SU-DHL-6 (cell line): Measurements from ENCODE around the gene AGR2.

Experiments
- H2AFZ ChIP-seq: fragments of 200-600 bp; sonication (generic); 2 replicates; pipeline ENCODE4 v1.6.1; 2014; ENCODE audit warnings: low read depth, mild to moderate bottlenecking, moderate library complexity, mixed read lengths, antibody characterized with exemption, low read length; ENCODE audit not compliant: severe bottlenecking
- H3F3A ChIP-seq: fragments of 200-600 bp; shearing (Covaris generic); 2 replicates; pipeline ENCODE4 v1.6.0; 2016; ENCODE audit warnings: antibody characterized with exemption, mild to moderate bottlenecking; ENCODE audit not compliant: insufficient read depth
- H3K27ac ChIP-seq: fragments of 200-600 bp; sonication (generic); 2 replicates; pipeline ENCODE4 v1.5.1; 2016; ENCODE audit warnings: low read depth, mild to moderate bottlenecking, low read length, moderate library complexity, mixed read lengths
- H3K27me3 ChIP-seq: fragments of 200-600 bp; sonication (generic), shearing (Covaris generic); 2 replicates; pipeline ENCODE4 v1.6.0; 2014; ENCODE audit warnings: mild to moderate bottlenecking, low read length
- H3K36me3 ChIP-seq: fragments of 200-600 bp; sonication (generic); 2 replicates; pipeline ENCODE4 v1.6.1; 2014; ENCODE audit warnings: mild to moderate bottlenecking, low read length, mixed read lengths
- H3K4me2 ChIP-seq: fragments of 300-600, 200-600 bp; shearing (Covaris generic), sonication (generic); 2 replicates; pipeline ENCODE4 v1.6.0; 2014; ENCODE audit warnings: low read length, low read depth, mild to moderate bottlenecking; ENCODE audit not compliant: poor library complexity, severe bottlenecking
- H3K4me3 ChIP-seq: fragments of 200-600 bp; sonication (generic); 2 replicates; pipeline ENCODE4 v1.5.1; 2014; ENCODE audit warnings: antibody characterized with exemption, low read length, mild to moderate bottlenecking, mixed read lengths; ENCODE audit not compliant: insufficient read depth, poor library complexity, severe bottlenecking
- H3K79me2 ChIP-seq: fragments of 200-600 bp; sonication (generic); 2 replicates; pipeline ENCODE4 v1.6.1; 2014; ENCODE audit warnings: mild to moderate bottlenecking, low read length, moderate library complexity; ENCODE audit not compliant: insufficient read depth
- H3K9ac ChIP-seq: fragments of 200-600 bp; sonication (generic); 2 replicates; pipeline ENCODE4 v1.7.0; 2014; ENCODE audit warnings: mild to moderate bottlenecking, low read length
- H3K9me2 ChIP-seq: fragments of 200-600 bp; sonication (generic); replicated peaks from 2 replicates; pipeline ENCODE4 v1.6.1; 2014; ENCODE audit warnings: low read length; ENCODE audit not compliant: insufficient read depth
- H3K9me3 ChIP-seq: fragments of 200-600 bp; sonication (generic); 2 replicates; pipeline ENCODE4 v1.6.1; 2014; ENCODE audit warnings: low read length, mixed read lengths; ENCODE audit not compliant: insufficient read depth
- H4K20me1 ChIP-seq: fragments of 200-600 bp; sonication (generic); 2 replicates; pipeline ENCODE4 v1.6.1; 2014; ENCODE audit warnings: low read depth, mild to moderate bottlenecking, antibody characterized with exemption, low read length, moderate library complexity, mixed read lengths
- CTCF ChIP-seq: fragments of 200-600 bp; sonication (generic); IDR thresholded peaks from one replicate; pipeline ENCODE4 v1.5.1; 2017; ENCODE audit warnings: antibody characterized with exemption, mild to moderate bottlenecking, low read length, moderate library complexity; ENCODE audit not compliant: insufficient read depth, poor library complexity, severe bottlenecking
- EZH2phosphoT487 ChIP-seq: fragments of 200-600 bp; sonication (generic), shearing (Covaris generic); conservative IDR thresholded peaks from 2 replicates; pipeline ENCODE4 v1.6.1; 2018; ENCODE audit warnings: mild to moderate bottlenecking, antibody characterized with exemption, low read length, moderate library complexity, mixed read lengths

The AGR2 gene

GRCh38 chr7:16755397-16755796, 49.4 kb downstream of the AGR2 start:
- Histone ChIP-seq H3K79me2 (no peaks in the 10 kb centered on the region), H3K9ac (no peak overlapping the region), H3K4me2 (peak overlapping the region; percentile 86), H3K9me2 (no peaks in the 10 kb centered on the region), H3K27me3 (no peaks in the 10 kb centered on the region), H4K20me1 (no peaks in the 10 kb centered on the region), H3K9me3 (no peaks in the 10 kb centered on the region), H3K36me3 (no peaks in the 10 kb centered on the region), H3F3A (peaks cover 24% of the 10 kb centered on the region), H3K27ac (no peak overlapping the region), H2AFZ (no peak overlapping the region), H3K4me3 (no peak overlapping the region)
- TF ChIP-seq EZH2phosphoT487 (no peak), CTCF (no peak)

DNA sequence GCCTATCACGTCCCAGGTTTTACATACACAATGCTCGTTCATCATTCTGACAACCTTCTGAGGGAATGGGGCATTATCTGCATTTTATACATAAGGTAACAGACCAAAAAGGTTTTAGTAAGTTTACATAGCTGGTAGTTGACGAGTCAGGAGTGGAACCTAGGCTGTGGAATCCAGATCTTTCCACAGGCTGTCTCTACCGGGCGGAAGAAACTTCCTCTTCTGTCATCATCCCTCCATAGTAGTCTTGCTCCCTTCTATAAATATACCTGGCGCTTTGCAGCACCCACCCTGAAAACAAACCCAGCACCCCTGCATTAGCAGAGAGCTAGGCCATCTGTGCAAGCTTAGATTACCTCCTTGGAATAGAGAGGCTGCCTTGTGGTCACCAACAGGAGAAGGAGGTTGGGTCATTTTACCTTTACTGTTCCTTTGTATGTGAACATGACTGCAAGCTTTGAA, 49.9 kb downstream of the AGR2 start:
- H2AFZ ChIP-seq, result no peak overlapping the region

GRCh38 chr7:16753932-16754855, 50.6 kb downstream of the AGR2 start:
- Histone ChIP-seq H3K9me2 (no peaks in the 10 kb centered on the region), H3F3A (peaks cover 24% of the 10 kb centered on the region), H4K20me1 (no peaks in the 10 kb centered on the region), H3K4me3 (peak overlapping the region; percentile 88), H3K79me2 (no peaks in the 10 kb centered on the region), H3K9me3 (no peaks in the 10 kb centered on the region), H3K4me2 (peak overlapping the region; percentile 86), H3K27ac (no peak overlapping the region), H3K36me3 (no peaks in the 10 kb centered on the region), H3K9ac (peak overlapping the region; percentile 64), H3K27me3 (no peaks in the 10 kb centered on the region), H2AFZ (peak overlapping the region; percentile 90)
- no peak for TF ChIP-seq EZH2phosphoT487
- TF ChIP-seq CTCF, result no peak

More for the DNA sequence above, 49.9 kb downstream of the AGR2 start:
- H3K4me2 ChIP-seq, result peak overlapping the region; percentile 86
- peak overlapping the region; percentile 64; the same call in 1 of the 2 replicates for H3K9ac ChIP-seq
- no peaks in the 10 kb centered on the region for H3K79me2 ChIP-seq
- H3F3A ChIP-seq, result peaks cover 24% of the 10 kb centered on the region
- no peak overlapping the region for H3K27ac ChIP-seq
- H4K20me1 ChIP-seq, result no peaks in the 10 kb centered on the region
- H3K9me2 ChIP-seq, result no peaks in the 10 kb centered on the region
- no peaks in the 10 kb centered on the region for H3K36me3 ChIP-seq
- H3K9me3 ChIP-seq, result no peaks in the 10 kb centered on the region
- TF ChIP-seq EZH2phosphoT487, result no peak
- TF ChIP-seq CTCF, result no peak
- peak overlapping the region; percentile 88 for H3K4me3 ChIP-seq
- no peaks in the 10 kb centered on the region for H3K27me3 ChIP-seq
